ENCODE data around the gene CIRBP. TPM values are rescaled to one million over a fixed set of nuclear protein-coding genes. Genes with fewer than 3 reads are reported as not detected.

The CIRBP gene
- total RNA-seq, 1 donor from 2014 or later = 352 TPM

- peaks cover 69% of the 10 kb centered on the region for H3K27me3 ChIP-seq (ENCODE audit: low read depth)
- TF ChIP-seq CTCF (IDR thresholded peaks at IDR 0.05) = no peak
These were observed 52.4 kb downstream of the CIRBP start for GRCh38 chr19:1321539-1321938.

GRCh38 chr19:1322198-1322981, 53.3 kb downstream of the CIRBP start:
- ATAC-seq (no peak), DNase-seq (no peak)
- Histone ChIP-seq H3K27ac (no peak overlapping the region), H3K4me3 (no peak overlapping the region), H3K4me1 (peaks cover 13% of the 10 kb centered on the region), H3K27me3 (ENCODE audit: low read depth) (peaks cover 61% of the 10 kb centered on the region), H3K36me3 (no peaks in the 10 kb centered on the region), H3K9me3 (no peaks in the 10 kb centered on the region)
- TF ChIP-seq CTCF (IDR thresholded peaks at IDR 0.05) = no peak
- intact Hi-C loops (cut with DNase I) = no loop called here

More at GRCh38 chr19:1321539-1321938, 52.4 kb downstream of the CIRBP start:
- no peaks in the 10 kb centered on the region for H3K9me3 ChIP-seq
- H3K4me3 ChIP-seq = no peak overlapping the region
- DNase-seq (no peak), ATAC-seq (no peak)
- peaks cover 13% of the 10 kb centered on the region for H3K4me1 ChIP-seq
- no peaks in the 10 kb centered on the region for H3K36me3 ChIP-seq
- intact Hi-C loops (cut with DNase I) = no loop called here
- H3K27ac ChIP-seq = no peak overlapping the region

DNA sequence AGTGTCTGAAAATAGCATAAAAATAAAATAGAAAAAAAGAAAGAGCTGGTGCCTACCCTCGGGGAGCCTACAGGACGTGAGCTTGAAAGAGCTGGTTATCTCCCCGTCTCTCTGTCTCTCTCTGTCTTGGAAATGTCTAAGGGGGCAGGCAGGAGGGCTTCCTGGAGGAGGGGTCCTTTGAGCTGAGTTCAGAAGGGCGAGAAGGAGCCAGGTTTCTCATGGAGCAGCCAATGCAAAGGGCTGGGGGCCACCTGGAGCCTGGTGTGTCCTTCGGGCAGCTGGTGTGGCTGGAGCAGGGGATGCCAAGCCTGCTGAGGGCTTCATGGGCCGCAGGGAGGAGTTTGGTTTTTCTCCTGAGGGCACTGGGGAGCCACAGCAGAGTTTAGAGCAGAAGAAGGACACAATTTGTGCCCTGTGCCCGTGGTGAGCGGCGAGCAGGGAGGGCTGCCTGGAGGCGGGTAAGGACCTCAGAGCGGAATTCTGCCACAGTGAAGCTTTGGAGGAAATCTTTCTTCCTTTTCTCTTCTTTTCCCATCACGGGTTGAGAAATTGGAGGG, 55.2 kb downstream of the CIRBP start:
- TF ChIP-seq CTCF (IDR thresholded peaks at IDR 0.05) = no peak
- Histone ChIP-seq H3K9me3 (no peaks in the 10 kb centered on the region), H3K36me3 (no peaks in the 10 kb centered on the region), H3K4me3 (peak overlapping the region; percentile 39), H3K27me3 (ENCODE audit: low read depth) (peaks cover 49% of the 10 kb centered on the region), H3K27ac (no peak overlapping the region), H3K4me1 (peaks cover 13% of the 10 kb centered on the region)
- intact Hi-C loops (cut with DNase I) = no loop called here
- no peak for ATAC-seq
- DNase-seq = no peak

Other genes with a start within 250 kb of the CIRBP start
- 159 TPM for gene TMEM259, start 248.2 kb upstream of the CIRBP start, total RNA-seq
- not detected for gene RNU6-2, start 247.8 kb upstream of the CIRBP start, total RNA-seq
- gene CNN2, start 242.7 kb upstream of the CIRBP start, total RNA-seq = 158 TPM
- gene ABCA7, start 229.2 kb upstream of the CIRBP start, total RNA-seq = 53.3 TPM
- gene ARHGAP45, start 202.2 kb upstream of the CIRBP start, total RNA-seq = 83.5 TPM
- gene POLR2E, start 174.0 kb upstream of the CIRBP start, total RNA-seq = 158 TPM
- 378 TPM for gene GPX4, start 165.3 kb upstream of the CIRBP start, total RNA-seq
- gene SBNO2, start 95.1 kb upstream of the CIRBP start, total RNA-seq = 91.6 TPM
- 50.5 TPM for gene STK11, start 63.6 kb upstream of the CIRBP start, total RNA-seq
- 0.41 TPM for gene CBARP, start 31.3 kb upstream of the CIRBP start, total RNA-seq
- gene ATP5F1D, start 27.6 kb upstream of the CIRBP start, total RNA-seq = 116 TPM
- 76.3 TPM for gene MIDN, start 20.7 kb upstream of the CIRBP start, total RNA-seq
- gene FAM174C, start 6.2 kb downstream of the CIRBP start, total RNA-seq = 43.5 TPM
- not detected for gene EFNA2, start 16.5 kb downstream of the CIRBP start, total RNA-seq
- gene NDUFS7, start 114.6 kb downstream of the CIRBP start, total RNA-seq = 76.7 TPM
- 7.8 TPM for gene GAMT, start 132.2 kb downstream of the CIRBP start, total RNA-seq
- 89.4 TPM for gene DAZAP1, start 138.3 kb downstream of the CIRBP start, total RNA-seq
- 854 TPM for gene RPS15, start 169.1 kb downstream of the CIRBP start, total RNA-seq
- gene APC2, start 180.8 kb downstream of the CIRBP start, total RNA-seq = 0.12 TPM
- 28.5 TPM for gene C19orf25, start 209.9 kb downstream of the CIRBP start, total RNA-seq
- gene PCSK4, start 221.0 kb downstream of the CIRBP start, total RNA-seq = 7.4 TPM
- gene REEP6, start 221.8 kb downstream of the CIRBP start, total RNA-seq = 2.5 TPM
- 3.3 TPM for gene ADAMTSL5, start 243.7 kb downstream of the CIRBP start, total RNA-seq

Measured in lower lobe of right lung (tissue), 2 donors.